ENCODE measurements around the gene RAB38.
A peak's percentile ranks its signal among the peaks of the same experiment; 100 is the strongest.

RAB38 gene
- total RNA-seq: 6.7 to 24.3 (median 14.6) reads per million in 17 experiments

- DNase-seq: peak; percentile 89 to 92 (median 91)
Measured at GRCh38 chr11:88174709-88175568, at the start of gene RAB38. TSS of gene RAB38 (minus strand) at chr11:88175443. CDS start at chr11:88175384, 59 bp downstream.

- DNase-seq: no peak
Measured at GRCh38 chr11:88213406-88213805, 38.2 kb upstream of the RAB38 start.

- no peak for DNase-seq
Measured at GRCh38 chr11:88212300-88212699, 37.1 kb upstream of the RAB38 start.

GRCh38 chr11:88208745-88209144, 33.5 kb upstream of the RAB38 start:
- peak; percentile 53 to 83 (median 70) for DNase-seq

GRCh38 chr11:88206751-88207150, 31.5 kb upstream of the RAB38 start:
- no peak for DNase-seq

GRCh38 chr11:88204353-88204752, 29.1 kb upstream of the RAB38 start:
- DNase-seq: no peak

- no peak for DNase-seq
Measured at GRCh38 chr11:88203604-88204003, 28.4 kb upstream of the RAB38 start.

- peak; percentile 25 to 63 (median 43) for DNase-seq
Measured at GRCh38 chr11:88202498-88202897, 27.3 kb upstream of the RAB38 start.

- DNase-seq: no peak
Measured at GRCh38 chr11:88196393-88196792, 21.1 kb upstream of the RAB38 start.

GRCh38 chr11:88195908-88196307, 20.7 kb upstream of the RAB38 start:
- no peak for DNase-seq

GRCh38 chr11:88194990-88195389, 19.7 kb upstream of the RAB38 start:
- no peak for DNase-seq

- no peak for DNase-seq
Measured at GRCh38 chr11:88193278-88193677, 18.0 kb upstream of the RAB38 start.

GRCh38 chr11:88188932-88189253, 13.7 kb upstream of the RAB38 start:
- no peak for DNase-seq

GRCh38 chr11:88188251-88188931, 13.1 kb upstream of the RAB38 start:
- no peak for DNase-seq

GRCh38 chr11:88183233-88183632, 8.0 kb upstream of the RAB38 start:
- no peak for DNase-seq

GRCh38 chr11:88181776-88182175, 6.5 kb upstream of the RAB38 start:
- no peak for DNase-seq

- peak in 2 of 4 experiments; percentile 14 to 52 for DNase-seq
Measured at GRCh38 chr11:88179971-88180629, 4.9 kb upstream of the RAB38 start.

- no peak for DNase-seq
Measured at GRCh38 chr11:88179141-88179540, 3.9 kb upstream of the RAB38 start.

GRCh38 chr11:88178191-88178590, 2.9 kb upstream of the RAB38 start:
- DNase-seq: peak in 3 of 4 experiments; percentile 14 to 41 (median 26)

- peak; percentile 28 to 51 (median 40) for DNase-seq
Measured at GRCh38 chr11:88175569-88176075, 379 bp upstream of the RAB38 start.

- no peak for DNase-seq
Measured at GRCh38 chr11:88173956-88174355, 1.3 kb downstream of the RAB38 start.

- DNase-seq: peak in 2 of 4 experiments; percentile 6 to 20
Measured at GRCh38 chr11:88171982-88172381, 3.3 kb downstream of the RAB38 start.

GRCh38 chr11:88170673-88171072, 4.6 kb downstream of the RAB38 start:
- DNase-seq: no peak
